ENCODE data around the gene B4GAT1. TPM values are rescaled to one million over a fixed set of nuclear protein-coding genes. Genes with fewer than 3 reads are reported as not detected.

B4GAT1 gene
- polyA plus RNA-seq, 1 experiment: 15.9 TPM

DNA sequence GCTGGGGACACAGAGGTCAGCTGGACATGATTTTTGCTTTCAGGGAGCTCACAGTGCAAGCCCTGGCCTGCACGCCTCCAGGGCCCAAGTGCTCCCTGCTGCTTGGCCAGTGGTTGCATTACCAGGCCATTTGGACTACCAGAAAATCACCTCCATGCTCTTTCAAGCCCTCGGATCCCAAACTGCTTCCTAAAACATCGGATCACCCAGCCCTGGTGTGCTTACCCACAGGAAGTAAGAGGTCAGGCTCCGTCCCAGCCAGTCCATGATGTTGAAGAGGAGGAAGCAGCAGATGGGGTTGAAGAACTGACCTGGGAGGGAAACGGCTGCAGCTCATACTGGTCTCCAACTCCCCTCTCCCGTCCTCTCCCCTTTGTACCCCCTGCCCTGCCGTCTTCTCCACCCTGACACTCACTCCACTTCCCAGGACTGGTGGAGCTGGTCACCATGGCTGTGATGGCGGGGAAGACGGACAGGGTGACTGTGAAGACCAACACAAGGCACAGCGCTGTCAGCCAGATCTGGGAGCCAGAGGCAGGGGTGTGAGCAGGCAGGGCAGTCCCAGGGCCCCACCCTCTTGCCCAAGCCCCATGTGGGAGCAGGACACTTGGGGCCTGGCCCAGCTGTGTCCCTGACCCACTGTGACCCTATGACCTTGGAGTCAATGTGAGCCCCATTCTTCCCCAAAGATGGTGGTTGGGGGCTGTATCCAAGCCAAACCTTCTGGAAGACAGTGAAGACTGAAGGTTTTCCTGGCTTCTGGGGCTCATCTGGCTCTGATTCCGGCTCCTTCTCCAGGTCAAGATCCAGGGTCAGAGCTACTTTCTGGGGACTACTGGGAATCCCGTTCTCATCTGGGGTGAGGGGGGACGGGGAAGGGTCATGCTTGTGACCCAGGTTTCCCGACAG lies 18.5 kb upstream of the B4GAT1 start:
- H3K9me3 ChIP-seq (ENCODE audit: control insufficient read depth, insufficient read depth, low read length): no peaks in the 10 kb centered on the region
- H3K27ac ChIP-seq (ENCODE audit: low read depth, low read length): no peak overlapping the region
- ChIA-PET POLR2A (no interaction called here), CTCF (interaction anchor here (0.6 to 1.9 kb wide), 5 partner anchors 12 to 29 kb away, joined by 3 to 6 read pairs (median 5); no protein-coding TSS in a partner anchor)
- TF ChIP-seq, protein P1, sequence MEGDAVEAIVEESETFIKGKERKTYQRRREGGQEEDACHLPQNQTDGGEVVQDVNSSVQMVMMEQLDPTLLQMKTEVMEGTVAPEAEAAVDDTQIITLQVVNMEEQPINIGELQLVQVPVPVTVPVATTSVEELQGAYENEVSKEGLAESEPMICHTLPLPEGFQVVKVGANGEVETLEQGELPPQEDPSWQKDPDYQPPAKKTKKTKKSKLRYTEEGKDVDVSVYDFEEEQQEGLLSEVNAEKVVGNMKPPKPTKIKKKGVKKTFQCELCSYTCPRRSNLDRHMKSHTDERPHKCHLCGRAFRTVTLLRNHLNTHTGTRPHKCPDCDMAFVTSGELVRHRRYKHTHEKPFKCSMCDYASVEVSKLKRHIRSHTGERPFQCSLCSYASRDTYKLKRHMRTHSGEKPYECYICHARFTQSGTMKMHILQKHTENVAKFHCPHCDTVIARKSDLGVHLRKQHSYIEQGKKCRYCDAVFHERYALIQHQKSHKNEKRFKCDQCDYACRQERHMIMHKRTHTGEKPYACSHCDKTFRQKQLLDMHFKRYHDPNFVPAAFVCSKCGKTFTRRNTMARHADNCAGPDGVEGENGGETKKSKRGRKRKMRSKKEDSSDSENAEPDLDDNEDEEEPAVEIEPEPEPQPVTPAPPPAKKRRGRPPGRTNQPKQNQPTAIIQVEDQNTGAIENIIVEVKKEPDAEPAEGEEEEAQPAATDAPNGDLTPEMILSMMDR (IDR thresholded peaks at IDR 0.05; ENCODE audit: low read depth, low read length): no peak
- peaks cover 2% of the 10 kb centered on the region for H3K27me3 ChIP-seq (ENCODE audit: control insufficient read depth, insufficient read depth, low read length)
- no peak overlapping the region for H3K4me3 ChIP-seq (ENCODE audit: low read depth, low read length)
- DNase-seq (ENCODE audit: low read depth, low spot score): no peak

DNA sequence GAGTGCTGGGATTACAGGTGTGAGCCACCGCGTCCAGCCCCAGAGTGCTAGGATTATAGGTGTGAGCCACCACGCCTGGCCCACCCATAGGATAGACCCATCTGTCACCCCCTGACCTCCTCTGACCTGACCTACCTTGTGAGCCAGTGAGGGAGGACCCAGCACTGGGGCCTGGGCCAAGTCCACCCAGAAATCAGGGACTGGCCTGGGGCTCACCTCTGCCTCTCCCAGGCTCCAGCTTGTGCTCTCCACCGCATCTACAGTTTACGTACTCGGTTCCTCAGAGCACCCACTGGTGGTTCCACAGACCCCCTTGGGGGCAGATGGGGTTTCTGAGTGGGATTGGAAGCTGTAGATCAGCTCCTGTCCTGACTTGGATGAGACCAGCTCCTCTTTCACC lies 17.7 kb upstream of the B4GAT1 start:
- Histone ChIP-seq H3K27me3 (ENCODE audit: control insufficient read depth, insufficient read depth, low read length) (peaks cover 2% of the 10 kb centered on the region), H3K27ac (ENCODE audit: low read depth, low read length) (no peak overlapping the region), H3K4me3 (ENCODE audit: low read depth, low read length) (no peak overlapping the region), H3K9me3 (ENCODE audit: control insufficient read depth, insufficient read depth, low read length) (no peaks in the 10 kb centered on the region)
- TF ChIP-seq, protein P1 (IDR thresholded peaks at IDR 0.05; ENCODE audit: low read depth, low read length): no peak
- ChIA-PET POLR2A (no interaction called here), CTCF (interaction anchor here (1.1 to 1.3 kb wide), 2 partner anchors 21 to 30 kb away, joined by 5 to 6 read pairs; no protein-coding TSS in a partner anchor)
- no peak for DNase-seq (ENCODE audit: low read depth, low spot score)

- Histone ChIP-seq H3K27me3 (ENCODE audit: control insufficient read depth, insufficient read depth, low read length) (peaks cover 2% of the 10 kb centered on the region), H3K9me3 (ENCODE audit: control insufficient read depth, insufficient read depth, low read length) (no peaks in the 10 kb centered on the region), H3K4me3 (ENCODE audit: low read depth, low read length) (no peak overlapping the region), H3K27ac (ENCODE audit: low read depth, low read length) (no peak overlapping the region)
- TF ChIP-seq, protein P1 (IDR thresholded peaks at IDR 0.05; ENCODE audit: low read depth, low read length): peak; percentile 61
- no peak for DNase-seq (ENCODE audit: low read depth, low spot score)
- ChIA-PET POLR2A (interaction anchor here (0.5 kb wide), 1 partner anchor 21 kb away, joined by 3 read pairs; no protein-coding TSS in a partner anchor), CTCF (interaction anchor here (0.5 to 1.5 kb wide), 9 partner anchors 10 to 79 kb away, joined by 3 to 5 read pairs (median 3); partner anchors contain the start of gene NPAS4)
These were observed 16.5 kb upstream of the B4GAT1 start for GRCh38 chr11:66363805-66364535.

DNA sequence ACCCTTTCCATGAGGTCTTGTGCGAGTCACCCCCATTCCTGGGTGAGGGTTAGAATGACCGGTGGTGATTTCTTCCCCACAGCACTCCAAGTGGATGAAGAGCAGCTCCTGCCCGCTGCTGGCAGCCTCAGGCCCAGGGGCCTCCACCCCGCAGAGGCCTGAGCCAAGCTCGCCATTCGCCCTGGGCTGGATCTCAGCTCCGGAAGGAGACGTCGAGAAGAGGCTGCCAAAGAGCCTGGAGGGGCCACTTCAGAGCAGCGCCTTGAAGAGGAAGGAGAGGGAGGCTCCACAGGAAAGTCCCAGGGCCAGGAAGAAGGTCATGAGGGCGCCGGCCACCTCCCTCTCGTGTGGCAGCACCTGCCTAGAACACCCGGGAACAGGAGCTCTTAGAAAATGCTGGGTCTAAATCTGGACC lies 15.8 kb upstream of the B4GAT1 start:
- TF ChIP-seq, protein P1 (IDR thresholded peaks at IDR 0.05; ENCODE audit: low read depth, low read length): no peak
- H3K4me3 ChIP-seq (ENCODE audit: low read depth, low read length): no peak overlapping the region
- ChIA-PET POLR2A (no interaction called here), CTCF (interaction anchor here (0.5 to 1.5 kb wide), 9 partner anchors 9 to 78 kb away, joined by 3 to 5 read pairs (median 3); partner anchors contain the start of gene NPAS4)
- H3K9me3 ChIP-seq (ENCODE audit: control insufficient read depth, insufficient read depth, low read length): no peaks in the 10 kb centered on the region
- no peak for DNase-seq (ENCODE audit: low read depth, low spot score)
- H3K27ac ChIP-seq (ENCODE audit: low read depth, low read length): no peak overlapping the region
- peaks cover 2% of the 10 kb centered on the region for H3K27me3 ChIP-seq (ENCODE audit: control insufficient read depth, insufficient read depth, low read length)
